Spleen (tissue), 7 donors: ENCODE results near the gene NUDT14.

Experiments
- CTCF ChIP-seq, 11 experiments: fragments of 200-600 bp in 7 of 11; fragments of 450-650 bp in 4 of 11; sonication (generic) in 4 of 11; IDR thresholded peaks in 8 of 11; conservative IDR thresholded peaks in 3 of 11; 1 replicate in 7 of 11; 2 replicates in 4 of 11; pipeline versions ENCODE4 v1.4.0 to v1.8.0; 2016 to 2021; ENCODE audit warnings: antibody characterized with exemption in 11 of 11, inconsistent platforms in 4 of 11, mild to moderate bottlenecking in 1 of 11
- POLR2A ChIP-seq, 3 donors: fragments of 450-650 bp; IDR thresholded peaks; one replicate each; pipeline ENCODE4 v1.5.1; 2017; ENCODE audit warnings: antibody characterized with exemption in 3 of 3, mild to moderate bottlenecking in 1 of 3
- POLR2AphosphoS5 ChIP-seq, 3 donors: sonication (generic); formaldehyde crosslinking; IDR thresholded peaks; one replicate each; pipeline ENCODE4 v1.5.1; 2017; ENCODE audit warnings: antibody characterized with exemption in 3 of 3
- donor health status: DM: no; HTN: no; CAD: no; lungs with moderate emphysema.
- donor health status: DM: no; HTN: no; CAD: no.
- donor health status: DM: no; HTN: no; CAD: no.

- TF ChIP-seq CTCF (IDR thresholded peaks at IDR 0.05 in 8 of 11, conservative IDR thresholded peaks at IDR 0.05 in 3 of 11) (no peak), POLR2AphosphoS5 (IDR thresholded peaks at IDR 0.05) (no peak), POLR2A (IDR thresholded peaks at IDR 0.05) (no peak)
Observed at GRCh38 chr14:105131241-105131640, 49.9 kb downstream of the NUDT14 start.
